ENCODE data around the gene CCDC9B.

The CCDC9B gene

DNA sequence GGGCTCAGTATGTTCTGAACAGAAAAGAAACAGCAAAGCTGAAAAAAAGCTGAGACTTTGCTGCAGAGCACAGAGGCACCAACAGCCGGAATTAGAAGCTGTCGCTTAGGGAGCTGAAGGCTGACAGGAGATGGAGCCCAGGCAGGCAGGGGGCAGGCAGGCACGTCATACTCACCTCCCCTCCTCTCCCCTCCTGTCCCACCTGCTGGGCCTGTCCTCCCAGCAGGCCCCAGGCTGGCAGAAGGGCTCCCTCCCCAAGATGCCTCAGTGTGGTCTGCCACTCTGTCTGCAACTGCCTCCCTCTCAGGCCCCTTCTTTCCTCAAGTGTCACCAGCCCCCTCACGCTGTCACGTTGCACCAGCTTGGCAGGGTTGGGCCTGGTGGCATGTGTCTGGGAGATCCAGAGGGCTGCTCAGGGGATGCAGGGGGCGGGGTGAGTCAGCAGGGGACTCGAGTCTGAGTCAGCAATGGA is 54.6 kb downstream of the CCDC9B start:
- DNase-seq, result no peak

DNA sequence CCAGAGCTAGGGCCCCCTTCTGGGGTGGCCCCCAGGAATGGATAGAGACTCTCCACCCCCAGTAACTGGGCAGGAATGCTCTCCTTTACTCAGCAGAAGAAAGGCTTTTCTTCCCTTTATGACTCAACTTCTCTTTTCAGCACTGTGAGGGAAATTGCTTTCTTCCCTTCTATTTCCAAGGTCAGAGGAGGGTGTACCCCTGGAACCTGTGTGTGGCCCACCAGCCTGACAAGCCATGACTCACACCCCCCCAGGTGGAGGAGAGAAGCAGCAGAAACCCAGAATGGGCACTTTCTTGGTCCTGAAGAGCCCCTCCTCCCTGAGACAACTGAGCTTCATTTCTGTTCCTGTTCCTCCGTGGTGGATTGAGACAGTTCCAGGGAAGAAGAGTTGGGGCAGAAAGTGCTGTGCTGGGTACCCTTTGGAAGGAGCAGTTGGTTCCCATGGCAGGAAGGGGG is 55.2 kb downstream of the CCDC9B start:
- no peak for DNase-seq

DNA sequence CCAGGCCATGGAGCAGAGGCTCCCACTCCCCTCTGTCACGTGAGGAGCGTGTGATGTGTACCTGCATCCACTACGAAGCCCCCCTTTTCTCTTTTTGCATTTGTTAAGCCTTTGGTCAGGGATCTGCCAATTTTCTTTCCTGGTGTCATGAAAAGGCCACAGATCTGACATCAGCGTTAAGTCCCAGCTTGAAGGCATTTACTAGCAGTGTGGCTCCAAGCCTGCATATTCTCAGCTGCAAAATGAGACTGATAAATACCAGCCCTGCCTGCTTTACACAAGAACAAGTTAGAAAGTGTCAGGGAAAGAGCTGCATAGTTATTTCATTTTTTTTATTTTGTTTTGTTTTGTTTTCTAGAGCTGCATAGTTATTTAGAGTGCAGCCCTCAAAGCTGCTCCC is 55.6 kb downstream of the CCDC9B start:
- DNase-seq, result no peak

DNA sequence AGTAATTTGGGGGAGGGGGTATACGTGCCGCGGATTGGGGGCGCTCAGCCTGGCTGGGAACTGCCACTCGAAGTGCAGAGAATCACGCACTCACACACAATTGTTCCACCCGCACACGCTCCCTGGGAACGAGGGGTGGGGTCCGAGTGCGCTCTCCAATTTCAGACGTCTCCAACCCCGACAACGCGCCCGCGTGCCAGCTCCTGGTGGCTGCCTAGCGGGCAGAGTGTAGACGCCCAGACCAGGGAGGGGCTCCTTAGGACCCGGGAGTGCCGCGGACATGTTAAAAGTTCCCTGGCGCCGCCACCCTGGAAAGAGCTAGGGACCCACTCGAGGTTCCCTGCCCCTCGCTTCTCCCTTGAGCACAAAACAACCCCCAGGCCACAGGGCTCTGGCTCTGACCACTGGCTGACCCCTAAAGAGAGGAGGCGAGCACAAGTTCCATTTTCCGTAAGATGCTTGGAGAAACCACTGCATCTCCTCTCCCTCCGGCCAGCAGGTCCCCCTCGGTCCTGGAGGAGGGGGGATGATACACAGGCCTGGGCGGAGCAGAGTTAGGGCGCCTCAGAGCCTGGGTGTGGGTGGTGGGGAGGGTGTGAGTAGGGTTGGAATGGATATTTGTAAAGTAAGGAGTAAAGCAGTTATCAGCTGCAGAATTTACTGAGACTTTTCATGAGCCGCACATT is 57.0 kb downstream of the CCDC9B start:
- no peak for DNase-seq

DNA sequence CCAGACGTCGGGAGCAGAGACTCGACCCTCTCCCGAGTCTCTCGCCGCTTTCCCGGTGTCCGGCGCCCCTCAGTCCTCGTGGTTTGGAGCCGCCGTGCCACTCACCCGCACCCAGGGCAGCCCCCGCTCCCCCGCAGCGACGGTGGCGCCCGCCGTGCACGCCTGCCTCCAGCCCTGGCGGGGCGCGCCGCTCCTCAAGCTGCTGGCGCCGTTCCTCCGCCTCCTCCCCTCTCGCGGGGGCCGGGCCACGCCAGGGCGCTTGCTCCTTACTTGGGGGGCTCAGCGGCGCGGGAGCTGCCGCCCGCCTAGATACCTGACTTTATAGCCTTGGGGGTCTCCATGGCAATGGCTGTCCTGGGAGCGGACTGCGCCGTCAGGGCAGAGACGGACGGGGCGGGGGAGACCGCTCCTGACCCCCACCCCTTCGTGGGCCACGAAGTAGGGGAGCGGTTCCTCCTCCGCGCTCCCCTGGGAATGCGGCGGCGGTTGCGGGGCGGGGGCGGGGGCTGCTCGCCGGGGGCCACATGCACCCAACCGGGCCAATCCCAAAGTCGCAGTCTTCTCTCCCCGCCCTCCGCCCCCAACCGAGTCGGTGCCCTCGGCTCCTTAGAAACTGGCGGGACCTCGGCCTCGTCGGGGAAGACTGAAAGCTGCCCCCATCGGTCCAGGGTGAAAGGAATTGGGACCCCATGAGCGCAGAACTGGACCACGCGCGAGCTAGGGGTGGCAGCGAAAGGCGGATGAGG is 57.7 kb downstream of the CCDC9B start, which contains the start of gene ANKRD63:
ANKRD63 (minus strand) TSS at position 196 of the 746 bp plus-strand sequence. CDS start 478 bp downstream, outside the sequence.
- peak; percentile 46 for DNase-seq

DNA sequence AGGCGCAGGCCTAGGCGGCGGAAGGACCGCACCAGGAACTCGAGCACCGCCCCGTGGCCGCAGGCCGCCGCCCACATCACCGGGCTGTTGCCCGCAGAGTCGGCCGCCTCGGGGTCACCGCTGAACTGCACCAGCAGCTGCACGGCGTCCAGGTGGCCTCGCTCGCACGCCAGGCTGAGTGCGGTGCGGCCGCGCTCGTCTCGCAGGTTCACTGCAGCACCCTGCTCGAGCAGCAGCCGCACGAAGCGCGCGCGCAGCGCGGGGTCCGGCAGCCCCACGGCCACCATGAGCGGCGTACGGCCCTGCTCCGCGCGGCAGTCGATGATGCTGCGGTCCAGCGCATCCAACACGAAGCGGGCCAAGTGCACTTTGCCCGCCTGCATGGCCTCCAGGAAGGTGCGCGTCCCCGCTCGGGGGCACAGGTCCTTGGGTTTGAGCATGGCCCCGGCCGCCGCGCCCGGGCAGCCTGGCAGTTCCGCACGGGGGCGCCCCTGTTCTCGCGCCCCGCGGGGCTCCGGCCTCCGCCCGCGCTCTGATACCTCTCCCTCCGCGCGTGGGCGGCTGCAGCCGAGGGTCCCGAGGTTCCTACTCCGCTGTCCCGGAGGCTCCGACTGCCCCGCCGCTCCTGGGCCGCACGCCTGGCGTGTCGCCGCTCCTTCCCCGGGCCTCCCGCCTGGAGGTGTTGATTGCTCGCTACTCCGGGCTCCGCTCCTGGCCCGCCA is 58.4 kb downstream of the CCDC9B start:
- DNase-seq, result peak; percentile 51

DNA sequence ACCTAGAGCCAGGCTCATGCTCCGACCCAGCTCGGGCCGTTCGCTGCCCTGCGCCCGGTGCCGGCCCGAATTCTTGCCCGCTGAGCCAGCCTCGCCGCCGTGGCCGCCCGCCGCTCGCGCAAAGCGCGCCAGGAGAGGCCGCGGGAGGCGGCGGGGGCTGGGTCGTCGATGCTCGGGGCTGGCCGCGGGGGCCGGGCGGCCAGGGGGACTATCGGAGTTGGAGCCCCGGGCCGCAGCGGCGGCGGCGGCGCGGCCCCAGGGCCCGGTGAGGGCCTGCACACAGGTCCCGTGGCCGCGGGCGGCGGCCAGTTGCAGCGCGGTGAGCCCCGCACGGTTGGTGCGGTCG is 59.0 kb downstream of the CCDC9B start:
- DNase-seq, result no peak

Data from activated naive CD4-positive, alpha-beta T cell treated with Interleukin-2 at 50 U/mL for 16 hours (primary cell).